HEK293T (cell line): ENCODE results near the gene MYO7A.

Experiments
- ARNT ChIP-seq: fragments of 450-650 bp; IDR thresholded peaks from 2 replicates; pipeline ENCODE4 v1.6.1; 2017; ENCODE audit warnings: mild to moderate bottlenecking
- BHLHE40 ChIP-seq: fragments of 450-650 bp; IDR thresholded peaks from 2 replicates; pipeline ENCODE4 v1.6.1; 2016; ENCODE audit warnings: mild to moderate bottlenecking, moderate library complexity, borderline replicate concordance
- CTBP1 ChIP-seq: fragments of 450-650 bp; IDR thresholded peaks from 2 replicates; pipeline ENCODE4 v1.6.1; 2016; ENCODE audit warnings: borderline replicate concordance
- ELF4 ChIP-seq: fragments of 450-650 bp; IDR thresholded peaks from 2 replicates; pipeline ENCODE4 v1.6.1; 2017; ENCODE audit warnings: antibody characterized with exemption
- NFRKB ChIP-seq: fragments of 450-650 bp; IDR thresholded peaks from 2 replicates; pipeline ENCODE4 v1.6.1; 2016; ENCODE audit warnings: mild to moderate bottlenecking, moderate library complexity
- SP1 ChIP-seq: fragments of 450-650 bp; IDR thresholded peaks from 2 replicates; pipeline ENCODE4 v1.6.1; 2017
- SUZ12 ChIP-seq: fragments of 450-650 bp; IDR thresholded peaks from 2 replicates; pipeline ENCODE4 v1.6.1; 2016; ENCODE audit warnings: mild to moderate bottlenecking
- TF ChIP-seq, protein P1 (sequence below): fragments of 450-650 bp; IDR thresholded peaks from 2 replicates; pipeline ENCODE4 v1.6.1; 2016

DNA sequence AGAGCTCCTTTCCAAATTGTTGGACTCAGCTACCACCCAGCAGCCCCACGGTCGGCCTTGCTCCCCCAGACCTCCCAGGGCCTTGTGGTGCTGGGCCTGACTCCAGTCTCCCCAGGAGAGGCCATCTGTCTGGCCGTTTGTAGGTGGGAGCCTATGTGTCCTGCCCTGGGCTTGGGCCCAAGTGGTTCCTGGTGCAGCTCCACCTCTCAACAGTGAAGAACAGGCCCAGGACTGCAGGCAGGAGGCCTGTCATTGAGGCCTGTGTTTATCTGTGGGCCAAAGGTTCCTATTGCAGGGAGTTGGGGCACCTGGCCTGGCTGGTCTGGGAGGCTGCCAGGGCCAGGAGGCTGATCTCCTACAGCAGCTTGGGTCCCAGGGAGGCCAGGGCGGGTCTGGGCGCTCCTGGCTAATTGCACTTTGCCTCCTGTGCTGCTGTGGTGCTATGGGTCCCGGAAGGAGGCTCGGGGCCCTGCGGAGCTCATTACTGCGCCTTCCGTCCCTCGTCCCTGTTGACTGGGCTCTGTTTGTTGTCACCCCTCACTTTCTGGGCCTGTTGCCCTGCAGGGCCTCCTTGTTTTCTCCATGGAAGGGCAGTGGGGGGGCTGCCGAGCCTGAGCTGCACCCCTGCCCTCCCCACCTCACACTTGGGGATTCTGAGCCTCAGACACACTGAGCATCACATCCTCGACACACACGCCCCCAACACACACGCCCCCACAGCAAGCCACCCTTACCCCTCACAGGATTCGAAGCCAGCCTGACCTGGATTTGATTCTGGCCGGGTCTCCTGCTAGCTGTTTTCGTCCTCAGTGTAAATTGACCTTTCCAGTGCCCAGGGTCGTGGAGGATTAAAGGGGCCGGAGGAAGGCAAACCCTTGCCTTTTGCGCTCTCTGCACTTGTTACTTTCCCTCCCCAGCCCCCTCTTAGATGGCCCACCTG is 32.2 kb upstream of the MYO7A start:
- TF ChIP-seq SUZ12 (no peak), CTBP1 (no peak), BHLHE40 (no peak), ARNT (no peak), SP1 (no peak), ELF4 (no peak), NFRKB (no peak)
- TF ChIP-seq, protein P1, sequence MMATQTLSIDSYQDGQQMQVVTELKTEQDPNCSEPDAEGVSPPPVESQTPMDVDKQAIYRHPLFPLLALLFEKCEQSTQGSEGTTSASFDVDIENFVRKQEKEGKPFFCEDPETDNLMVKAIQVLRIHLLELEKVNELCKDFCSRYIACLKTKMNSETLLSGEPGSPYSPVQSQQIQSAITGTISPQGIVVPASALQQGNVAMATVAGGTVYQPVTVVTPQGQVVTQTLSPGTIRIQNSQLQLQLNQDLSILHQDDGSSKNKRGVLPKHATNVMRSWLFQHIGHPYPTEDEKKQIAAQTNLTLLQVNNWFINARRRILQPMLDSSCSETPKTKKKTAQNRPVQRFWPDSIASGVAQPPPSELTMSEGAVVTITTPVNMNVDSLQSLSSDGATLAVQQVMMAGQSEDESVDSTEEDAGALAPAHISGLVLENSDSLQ, result no peak
